Activated CD4-positive, alpha-beta T cell treated with anti-CD3 and anti-CD28 coated beads, Interleukin-2, amount 10 ng/mL, durations not matched to agents 7 days and 5 days (primary cell): ENCODE data around the gene C14orf93. TPM values are rescaled to one million over a fixed set of nuclear protein-coding genes. Genes with fewer than 3 reads are reported as not detected.
A peak's percentile ranks its signal among the peaks of the same experiment; 100 is the strongest.

Experiments
- CTCF ChIA-PET: fragments of 350-600 bp; sonication (Branson Sonifier 250); formaldehyde crosslinking; loops from one replicate; lab custom pipeline; 2021; ENCODE audit warnings: antibody characterized with exemption; lab: Charles Lee
- POLR2A ChIA-PET: fragments of 350-600 bp; sonication (Branson Sonifier 250); formaldehyde crosslinking; loops from one replicate; lab custom pipeline; 2021; ENCODE audit warnings: antibody characterized with exemption; lab: Charles Lee
- DNase-seq: peaks from one replicate; pipeline ENCODE4 v3.0.0-alpha.2; 2020
- H3K27ac Mint-ChIP-seq: one replicate; pipeline ENCODE4 v1.8.0; 2021; ENCODE audit warnings: mild to moderate bottlenecking, moderate library complexity, mixed read lengths
- H3K27me3 Mint-ChIP-seq: one replicate; pipeline ENCODE4 v1.8.0; 2021; ENCODE audit warnings: mixed read lengths
- H3K36me3 Mint-ChIP-seq: one replicate; pipeline ENCODE4 v1.8.0; 2021; ENCODE audit warnings: low read depth, mixed read lengths
- H3K4me1 Mint-ChIP-seq: one replicate; pipeline ENCODE4 v1.8.0; 2021; ENCODE audit warnings: mixed read lengths
- H3K4me3 Mint-ChIP-seq: one replicate; pipeline ENCODE4 v1.8.0; 2021; ENCODE audit warnings: mild to moderate bottlenecking, moderate library complexity, mixed read lengths
- H3K9me3 Mint-ChIP-seq: one replicate; pipeline ENCODE4 v1.8.0; 2021; ENCODE audit warnings: mixed read lengths
- total RNA-seq, 2 experiments: library from RNA; stranded (reverse); gene quantifications; one replicate each; pipeline ENCODE4 v1.2.3, GENCODE V29; 2021

Gene C14orf93
- total RNA-seq, 2 experiments from 2014 or later = 9.4 to 11.1 TPM

- ChIA-PET CTCF (interaction anchor here (0.6 to 3.5 kb wide), 7 partner anchors 11 to 56 kb away, joined by 3 to 13 read pairs (median 5); partner anchors contain the start of gene CDH24), POLR2A (no interaction called here)
- H3K4me1 Mint-ChIP-seq = no peaks in the 10 kb centered on the region
- no peaks in the 10 kb centered on the region for H3K27me3 Mint-ChIP-seq
- no peak within 1 kb of the TSS for H3K27ac Mint-ChIP-seq
- no peak within 1 kb of the TSS for H3K4me3 Mint-ChIP-seq
- DNase-seq = no peak
- H3K36me3 Mint-ChIP-seq = no peaks in the 10 kb centered on the region
- no peaks in the 10 kb centered on the region for H3K9me3 Mint-ChIP-seq
These were observed 32.4 kb upstream of the C14orf93 start, which contains the start of gene PSMB11 for GRCh38 chr14:23042162-23042965. Gene PSMB11, plus strand, starts transcription at chr14:23042212. Its CDS starts 14 bp downstream, at chr14:23042226.

- ChIA-PET POLR2A (no interaction called here), CTCF (interaction anchor here (0.7 to 3.5 kb wide), 5 partner anchors 16 to 59 kb away, joined by 3 to 13 read pairs (median 5); partner anchors contain the start of genes AJUBA and CDH24)
- Mint-ChIP-seq H3K4me1 (peaks cover under 1% of the 10 kb centered on the region), H3K4me3 (no peak overlapping the region), H3K27ac (no peak overlapping the region), H3K27me3 (no peaks in the 10 kb centered on the region), H3K36me3 (no peaks in the 10 kb centered on the region), H3K9me3 (no peaks in the 10 kb centered on the region)
- DNase-seq = no peak
These were observed 31.8 kb upstream of the C14orf93 start for GRCh38 chr14:23041729-23042128.

GRCh38 chr14:23040100-23040499 lies 30.2 kb upstream of the C14orf93 start:
- Mint-ChIP-seq H3K4me3 (no peak overlapping the region), H3K27ac (no peak overlapping the region), H3K27me3 (no peaks in the 10 kb centered on the region), H3K4me1 (peaks cover 11% of the 10 kb centered on the region), H3K9me3 (no peaks in the 10 kb centered on the region), H3K36me3 (no peaks in the 10 kb centered on the region)
- DNase-seq = no peak
- ChIA-PET POLR2A (no interaction called here), CTCF (interaction anchor here (0.6 to 3.0 kb wide), 5 partner anchors 15 to 137 kb away, joined by 3 to 10 read pairs (median 4); partner anchors contain the start of gene CDH24)

- ChIA-PET CTCF (interaction anchor here (0.6 to 2.5 kb wide), 5 partner anchors 15 to 229 kb away, joined by 3 to 20 read pairs (median 3); partner anchors contain the start of gene CDH24), POLR2A (no interaction called here)
- Mint-ChIP-seq H3K4me3 (peak overlapping the region; percentile 93), H3K27me3 (no peaks in the 10 kb centered on the region), H3K4me1 (peaks cover 34% of the 10 kb centered on the region), H3K36me3 (peaks cover 26% of the 10 kb centered on the region), H3K27ac (peak overlapping the region; percentile 98), H3K9me3 (no peaks in the 10 kb centered on the region)
- no peak for DNase-seq
These were observed 25.6 kb upstream of the C14orf93 start for GRCh38 chr14:23035303-23036144.

GRCh38 chr14:23034498-23035302 lies 24.8 kb upstream of the C14orf93 start, which contains the start of gene PSMB5:
Gene PSMB5, minus strand, starts transcription at chr14:23034900. Its CDS starts 19 bp downstream, at chr14:23034881.
- H3K9me3 Mint-ChIP-seq = no peaks in the 10 kb centered on the region
- H3K36me3 Mint-ChIP-seq = peaks cover 26% of the 10 kb centered on the region
- no peaks in the 10 kb centered on the region for H3K27me3 Mint-ChIP-seq
- peak within 1 kb of the TSS; percentile 98 for H3K27ac Mint-ChIP-seq
- H3K4me3 Mint-ChIP-seq = peak within 1 kb of the TSS; percentile 93
- ChIA-PET POLR2A (no interaction called here), CTCF (interaction anchor here (0.6 to 2.5 kb wide), 9 partner anchors 12 to 1211 kb away, joined by 3 to 20 read pairs (median 5); partner anchors contain the start of gene CDH24)
- peak; percentile 95 for DNase-seq
- peaks cover 34% of the 10 kb centered on the region for H3K4me1 Mint-ChIP-seq

DNA sequence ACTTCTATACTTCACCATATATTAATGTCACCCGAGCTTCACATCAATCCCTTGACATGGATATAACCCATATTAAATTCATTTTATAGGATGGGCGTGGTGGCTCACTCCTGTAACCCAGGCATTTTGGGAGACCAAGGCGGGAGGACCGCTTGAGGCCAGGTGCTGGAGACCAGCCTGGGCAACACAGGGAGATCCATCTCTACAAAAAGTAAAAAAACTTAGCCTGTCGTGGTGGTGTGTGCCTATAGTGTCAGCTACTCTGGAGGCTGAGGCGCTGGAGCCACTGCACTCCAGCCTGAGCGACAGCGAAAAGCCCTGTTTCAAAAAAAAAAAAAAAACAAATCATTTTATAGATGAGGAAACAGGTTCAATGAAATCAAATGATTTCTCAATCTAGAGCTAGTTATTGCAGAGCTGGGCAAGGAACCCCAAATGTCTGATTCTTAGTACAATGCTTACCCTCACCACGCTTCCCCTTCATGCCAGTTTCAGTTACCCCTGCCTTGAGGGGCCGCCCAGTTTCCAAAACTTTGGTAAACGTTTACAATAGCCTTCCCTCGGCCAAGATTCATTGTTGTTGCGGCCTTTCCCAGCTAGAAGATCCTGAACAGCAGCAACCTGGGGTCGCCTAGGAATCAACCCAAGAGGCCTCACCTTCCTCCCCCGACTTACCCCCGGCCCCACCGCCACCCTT lies 24.0 kb upstream of the C14orf93 start:
- Mint-ChIP-seq H3K36me3 (peaks cover 31% of the 10 kb centered on the region), H3K27ac (peak overlapping the region; percentile 98), H3K4me3 (peak overlapping the region; percentile 93), H3K9me3 (no peaks in the 10 kb centered on the region), H3K4me1 (peaks cover 40% of the 10 kb centered on the region), H3K27me3 (no peaks in the 10 kb centered on the region)
- CTCF ChIA-PET = interaction anchor here (0.6 to 2.5 kb wide), 13 partner anchors 11 to 1211 kb away, joined by 3 to 20 read pairs (median 4); partner anchors contain the start of gene CDH24
- DNase-seq = no peak
- POLR2A ChIA-PET = no interaction called here

- Mint-ChIP-seq H3K36me3 (peaks cover 35% of the 10 kb centered on the region), H3K9me3 (no peaks in the 10 kb centered on the region), H3K4me3 (peak overlapping the region; percentile 93), H3K27ac (peak overlapping the region; percentile 98), H3K27me3 (no peaks in the 10 kb centered on the region), H3K4me1 (peaks cover 45% of the 10 kb centered on the region)
- DNase-seq = no peak
- CTCF ChIA-PET = interaction anchor here (0.6 to 2.5 kb wide), 8 partner anchors 11 to 118 kb away, joined by 3 to 20 read pairs (median 4); partner anchors contain the start of gene CDH24
- POLR2A ChIA-PET = no interaction called here
These were observed 23.3 kb upstream of the C14orf93 start for GRCh38 chr14:23033251-23033727.

DNA sequence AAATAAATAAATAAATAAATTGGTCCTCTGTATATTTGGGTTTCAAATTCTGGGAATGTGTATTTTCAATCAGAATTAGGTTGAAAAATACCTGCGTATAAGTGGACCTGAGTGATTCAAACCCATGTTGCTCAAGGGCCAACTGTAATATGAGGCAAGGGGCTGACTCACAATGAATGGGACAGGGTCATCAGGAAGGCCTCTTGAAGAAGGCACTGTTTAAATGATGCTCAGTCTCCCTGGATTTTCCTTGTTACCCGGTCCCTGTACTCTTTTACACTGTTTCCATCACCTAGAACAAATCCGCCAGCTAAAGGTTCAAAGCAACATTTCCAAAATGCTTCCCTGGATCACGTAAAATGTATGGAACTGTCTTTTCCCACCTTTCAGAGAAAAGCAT lies 21.0 kb upstream of the C14orf93 start:
- H3K36me3 Mint-ChIP-seq = peaks cover 44% of the 10 kb centered on the region
- no peaks in the 10 kb centered on the region for H3K27me3 Mint-ChIP-seq
- peak overlapping the region; percentile 66 for H3K27ac Mint-ChIP-seq
- POLR2A ChIA-PET = no interaction called here
- H3K4me3 Mint-ChIP-seq = no peak overlapping the region
- CTCF ChIA-PET = interaction anchor here (0.8 to 4.8 kb wide), 6 partner anchors 11 to 461 kb away, joined by 3 to 18 read pairs (median 4); partner anchors contain the start of gene ACIN1
- no peaks in the 10 kb centered on the region for H3K9me3 Mint-ChIP-seq
- DNase-seq = no peak
- peaks cover 50% of the 10 kb centered on the region for H3K4me1 Mint-ChIP-seq

DNA sequence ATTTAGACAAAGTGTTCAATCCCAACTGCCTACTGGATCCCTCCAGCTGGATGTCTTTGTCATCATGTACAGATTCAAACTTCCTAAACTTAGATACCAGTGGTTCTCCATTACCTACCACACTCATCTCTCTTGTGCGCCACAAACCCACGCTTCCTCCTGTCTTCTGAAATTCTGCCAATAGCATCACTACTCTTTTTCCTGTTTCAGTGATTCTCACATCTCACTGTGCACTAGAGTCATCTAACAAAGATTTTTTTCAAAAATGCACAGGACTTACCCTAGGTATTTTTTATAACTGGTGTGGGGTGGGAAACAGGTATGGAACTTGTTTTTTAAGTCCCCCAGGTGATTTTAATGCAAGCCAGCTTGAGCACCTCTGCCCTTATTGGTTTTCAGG lies 18.9 kb upstream of the C14orf93 start:
- Mint-ChIP-seq H3K9me3 (no peaks in the 10 kb centered on the region), H3K4me3 (no peak overlapping the region), H3K27ac (peak overlapping the region; percentile 73), H3K36me3 (peaks cover 56% of the 10 kb centered on the region), H3K4me1 (peaks cover 54% of the 10 kb centered on the region), H3K27me3 (no peaks in the 10 kb centered on the region)
- no peak for DNase-seq
- ChIA-PET POLR2A (no interaction called here), CTCF (interaction anchor here (0.8 to 4.8 kb wide), 6 partner anchors 12 to 42 kb away, joined by 3 to 18 read pairs (median 6); no protein-coding TSS in a partner anchor)

DNA sequence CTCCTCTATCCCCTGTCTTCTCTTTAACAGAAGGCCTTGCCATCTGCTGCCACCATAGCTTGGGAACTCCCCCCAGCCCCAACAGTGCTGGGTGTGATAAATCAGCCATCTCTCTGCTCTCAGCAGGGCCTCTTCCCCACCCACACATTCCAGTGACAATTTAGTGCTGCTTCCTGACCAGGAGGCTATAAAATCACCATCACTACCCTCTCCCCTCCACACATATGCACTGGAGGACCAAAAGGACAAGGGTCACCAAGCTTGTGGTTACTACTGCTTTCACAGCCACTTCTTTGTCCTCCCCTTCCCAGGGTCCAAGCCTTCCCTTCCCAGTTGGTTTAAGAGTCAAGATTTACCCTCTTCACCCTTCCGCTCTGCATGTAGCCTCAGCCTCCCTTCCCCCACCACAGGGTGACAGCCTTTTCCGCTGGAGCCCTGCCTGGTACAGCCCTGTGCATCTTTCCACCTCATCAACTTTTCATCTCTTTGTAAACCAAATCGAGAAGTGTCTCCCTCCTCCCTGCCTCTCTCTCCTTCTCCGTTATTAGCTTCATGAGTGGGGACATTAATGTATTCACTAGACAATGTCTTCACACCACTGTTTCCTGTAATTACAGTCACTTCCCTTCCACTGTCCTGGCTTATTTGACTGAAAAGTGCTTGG lies 15.3 kb upstream of the C14orf93 start:
- DNase-seq = no peak
- Mint-ChIP-seq H3K27ac (peak overlapping the region; percentile 48), H3K4me1 (peaks cover 68% of the 10 kb centered on the region), H3K27me3 (no peaks in the 10 kb centered on the region), H3K4me3 (no peak overlapping the region), H3K9me3 (no peaks in the 10 kb centered on the region), H3K36me3 (peaks cover 36% of the 10 kb centered on the region)
- CTCF ChIA-PET = interaction anchor here (0.6 to 2.2 kb wide), 6 partner anchors 10 to 52 kb away, joined by 3 to 7 read pairs (median 4); partner anchors contain the start of gene CDH24
- POLR2A ChIA-PET = no interaction called here
